Measurements from ENCODE around the gene CLN5.
A peak's percentile ranks its signal among the peaks of the same experiment; 100 is the strongest.

CLN5 gene

GRCh38 chr13:76976929-76977328 lies 15.0 kb upstream of the CLN5 start:
- H3K4me3 ChIP-seq: no peak overlapping the region
- no peak for DNase-seq
- H3K27me3 ChIP-seq: no peaks in the 10 kb centered on the region
- H3K36me3 ChIP-seq: no peaks in the 10 kb centered on the region
- intact Hi-C loops (cut with DNase I; ENCODE audit: low total_unique reads): no loop called here
- no peak overlapping the region for H3K27ac ChIP-seq
- H3K4me1 ChIP-seq: peaks cover 0 to 11% (median 9%) of the 10 kb centered on the region in 4 donors
- H3K9me3 ChIP-seq: no peaks in the 10 kb centered on the region
- TF ChIP-seq, protein P1, sequence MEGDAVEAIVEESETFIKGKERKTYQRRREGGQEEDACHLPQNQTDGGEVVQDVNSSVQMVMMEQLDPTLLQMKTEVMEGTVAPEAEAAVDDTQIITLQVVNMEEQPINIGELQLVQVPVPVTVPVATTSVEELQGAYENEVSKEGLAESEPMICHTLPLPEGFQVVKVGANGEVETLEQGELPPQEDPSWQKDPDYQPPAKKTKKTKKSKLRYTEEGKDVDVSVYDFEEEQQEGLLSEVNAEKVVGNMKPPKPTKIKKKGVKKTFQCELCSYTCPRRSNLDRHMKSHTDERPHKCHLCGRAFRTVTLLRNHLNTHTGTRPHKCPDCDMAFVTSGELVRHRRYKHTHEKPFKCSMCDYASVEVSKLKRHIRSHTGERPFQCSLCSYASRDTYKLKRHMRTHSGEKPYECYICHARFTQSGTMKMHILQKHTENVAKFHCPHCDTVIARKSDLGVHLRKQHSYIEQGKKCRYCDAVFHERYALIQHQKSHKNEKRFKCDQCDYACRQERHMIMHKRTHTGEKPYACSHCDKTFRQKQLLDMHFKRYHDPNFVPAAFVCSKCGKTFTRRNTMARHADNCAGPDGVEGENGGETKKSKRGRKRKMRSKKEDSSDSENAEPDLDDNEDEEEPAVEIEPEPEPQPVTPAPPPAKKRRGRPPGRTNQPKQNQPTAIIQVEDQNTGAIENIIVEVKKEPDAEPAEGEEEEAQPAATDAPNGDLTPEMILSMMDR (IDR thresholded peaks at IDR 0.05): no peak

GRCh38 chr13:76980075-76980718 lies 11.7 kb upstream of the CLN5 start:
- intact Hi-C loops (cut with DNase I; ENCODE audit: low total_unique reads): loop anchor here (10.0 kb wide), 1 partner anchor 95 kb away; the partner anchor contains the start of gene KCTD12
- TF ChIP-seq, protein P1 (IDR thresholded peaks at IDR 0.05): peak; percentile 78 to 97
- H3K27me3 ChIP-seq: no peaks in the 10 kb centered on the region

GRCh38 chr13:76982061-76982460 lies 9.8 kb upstream of the CLN5 start:
- H3K36me3 ChIP-seq: no peaks in the 10 kb centered on the region

More at GRCh38 chr13:76980075-76980718, 11.7 kb upstream of the CLN5 start:
- Histone ChIP-seq H3K4me1 (peaks cover 0 to 11% (median 9%) of the 10 kb centered on the region in 4 donors), H3K4me3 (peak overlapping the region; percentile 23 to 47), H3K9me3 (no peaks in the 10 kb centered on the region), H3K27ac (no peak overlapping the region), H3K36me3 (no peaks in the 10 kb centered on the region)
- peak; percentile 73 to 83 for DNase-seq

GRCh38 chr13:76983676-76984075 lies 8.2 kb upstream of the CLN5 start:
- TF ChIP-seq, protein P1 (IDR thresholded peaks at IDR 0.05): no peak
- Histone ChIP-seq H3K27ac (no peak overlapping the region), H3K4me3 (no peak overlapping the region), H3K4me1 (peaks cover 0 to 11% (median 9%) of the 10 kb centered on the region in 4 donors), H3K36me3 (no peaks in the 10 kb centered on the region), H3K27me3 (no peaks in the 10 kb centered on the region), H3K9me3 (no peaks in the 10 kb centered on the region)
- DNase-seq: no peak
- intact Hi-C loops (cut with DNase I; ENCODE audit: low total_unique reads): loop anchor here (10.0 kb wide), 1 partner anchor 99 kb away; the partner anchor contains the start of gene KCTD12

More at GRCh38 chr13:76982061-76982460, 9.8 kb upstream of the CLN5 start:
- Histone ChIP-seq H3K4me1 (peaks cover 0 to 11% (median 9%) of the 10 kb centered on the region in 4 donors), H3K27ac (no peak overlapping the region), H3K4me3 (no peak overlapping the region), H3K9me3 (no peaks in the 10 kb centered on the region), H3K27me3 (no peaks in the 10 kb centered on the region)
- intact Hi-C loops (cut with DNase I; ENCODE audit: low total_unique reads): loop anchor here (10.0 kb wide), 1 partner anchor 97 kb away; the partner anchor contains the start of gene KCTD12
- no peak for DNase-seq
- TF ChIP-seq, protein P1 (IDR thresholded peaks at IDR 0.05): no peak

GRCh38 chr13:76991432-76991795 lies 467 bp upstream of the CLN5 start:
- H3K27ac ChIP-seq: peak overlapping the region; percentile 94 to 99
- peaks cover 0 to 24% (median 15%) of the 10 kb centered on the region in 4 donors for H3K4me1 ChIP-seq
- H3K36me3 ChIP-seq: peaks cover 0 to 10% (median 3%) of the 10 kb centered on the region in 3 donors
- H3K9me3 ChIP-seq: no peaks in the 10 kb centered on the region
- no peak for DNase-seq
- H3K27me3 ChIP-seq: no peaks in the 10 kb centered on the region
- intact Hi-C loops (cut with DNase I; ENCODE audit: low total_unique reads): no loop called here
- peak overlapping the region; percentile 76 to 91 for H3K4me3 ChIP-seq
- TF ChIP-seq, protein P1 (IDR thresholded peaks at IDR 0.05): no peak
